22Rv1 (cell line): ENCODE measurements around the gene F5.

Source experiments
- CTCF ChIP-seq: fragments of 450-650 bp; IDR thresholded peaks from 2 replicates; pipeline ENCODE4 v1.5.1; 2017; ENCODE audit warnings: mild to moderate bottlenecking
- ZFX ChIP-seq: fragments of 450-650 bp; IDR thresholded peaks from 2 replicates; pipeline ENCODE4 v1.6.1; 2017; ENCODE audit warnings: antibody characterized with exemption, borderline replicate concordance

DNA sequence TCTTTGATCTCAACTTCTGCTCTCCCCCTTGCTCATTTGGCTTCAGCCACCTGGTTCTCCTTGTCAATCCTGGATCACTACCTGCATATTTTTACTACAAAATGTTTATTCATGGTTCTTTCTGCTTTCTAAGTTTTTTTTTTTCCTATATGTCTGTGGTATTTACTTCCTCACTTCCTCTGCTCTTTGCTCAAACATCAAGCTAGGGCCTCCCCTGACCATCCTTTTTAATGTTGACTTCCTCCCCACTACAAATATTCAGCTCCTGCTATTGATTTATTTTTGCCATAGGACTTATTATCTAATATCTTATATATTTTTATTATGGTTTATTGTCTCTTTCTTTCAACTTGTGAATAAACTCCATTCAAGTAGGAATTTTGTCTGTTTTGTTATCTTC is 86.5 kb downstream of the F5 start:
- no peak for TF ChIP-seq CTCF
- no peak for TF ChIP-seq ZFX
